Mucosa of stomach (tissue), 1 donor: ENCODE results near the gene NPHP4.

ENCODE experiments used
- H3K27me3 ChIP-seq: one replicate; pipeline ENCODE4 v1.7.0; 2013; ENCODE audit warnings: mild to moderate bottlenecking, low read length; ENCODE audit not compliant: control insufficient read depth, insufficient read depth
- H3K36me3 ChIP-seq: one replicate; pipeline ENCODE4 v1.7.0; 2013; ENCODE audit warnings: low read length; ENCODE audit not compliant: control insufficient read depth, insufficient read depth
- H3K4me1 ChIP-seq: one replicate; pipeline ENCODE4 v1.7.0; 2013; ENCODE audit warnings: mild to moderate bottlenecking, low read length; ENCODE audit not compliant: control insufficient read depth, insufficient read depth
- H3K4me3 ChIP-seq: one replicate; pipeline ENCODE4 v1.7.0; 2013; ENCODE audit warnings: low read length
- H3K9ac ChIP-seq: one replicate; pipeline ENCODE4 v1.7.0; 2013; ENCODE audit warnings: mild to moderate bottlenecking, low read length, moderate library complexity
- H3K9me3 ChIP-seq: one replicate; pipeline ENCODE4 v1.7.0; 2013; ENCODE audit warnings: mild to moderate bottlenecking, low read length, moderate library complexity; ENCODE audit not compliant: control insufficient read depth
- donor health status: Pancreatic carcinoma.

Gene NPHP4

DNA sequence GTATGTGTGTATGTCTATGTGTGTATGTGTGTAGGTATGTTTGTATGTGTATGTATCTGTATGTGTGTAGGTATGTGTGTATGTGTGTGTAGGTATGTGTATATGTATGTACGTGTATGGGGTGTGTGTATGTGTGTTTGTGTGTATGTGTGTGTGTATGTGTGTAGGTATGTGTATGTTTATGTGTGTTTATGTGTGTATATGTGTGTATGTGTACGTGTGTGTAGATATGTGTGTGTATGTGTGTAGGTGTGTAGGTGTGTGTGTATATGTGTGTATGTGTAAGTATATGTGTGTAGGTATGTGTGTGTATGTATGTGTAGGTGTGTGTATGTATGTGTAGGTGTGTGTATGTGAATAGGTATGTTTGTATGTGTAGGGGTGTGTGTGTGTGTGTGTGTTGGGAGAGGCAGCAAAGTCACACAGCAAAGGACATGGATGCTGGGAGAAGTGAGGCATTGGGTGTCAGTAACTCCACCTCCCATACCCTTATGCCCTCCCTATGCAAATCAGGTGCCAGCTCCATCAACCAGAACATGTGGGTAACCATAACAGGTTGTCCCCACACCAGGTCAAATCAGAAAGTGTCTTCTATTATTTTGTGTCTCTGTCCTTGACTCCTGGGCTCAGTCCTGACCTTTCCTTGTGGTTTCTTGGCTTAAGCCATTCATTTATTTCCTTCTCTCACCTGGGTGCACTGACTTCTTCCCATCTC, 38.5 kb upstream of the NPHP4 start:
- Histone ChIP-seq H3K4me1 (peaks cover 3% of the 10 kb centered on the region), H3K9me3 (no peaks in the 10 kb centered on the region), H3K36me3 (no peaks in the 10 kb centered on the region), H3K4me3 (no peak overlapping the region), H3K9ac (no peak overlapping the region), H3K27me3 (peaks cover 14% of the 10 kb centered on the region)

DNA sequence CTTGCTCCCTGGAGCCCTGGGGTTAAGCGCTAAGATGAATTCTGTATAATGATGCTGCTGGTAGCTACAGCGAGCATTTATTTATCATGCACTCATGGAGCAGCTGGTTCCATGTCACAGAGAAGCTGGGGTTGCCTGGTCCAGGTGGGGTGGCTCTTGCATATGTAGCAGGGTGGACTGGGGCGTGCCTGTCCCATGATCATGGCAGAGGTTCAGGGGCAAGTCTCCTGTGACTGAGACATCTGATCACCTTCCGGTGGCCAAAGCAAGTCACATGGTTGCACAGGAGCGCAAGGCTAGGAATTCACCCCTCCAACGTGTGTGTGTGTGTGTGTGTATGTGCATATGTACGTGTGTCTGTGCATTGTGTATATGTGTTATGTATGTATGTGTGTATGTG, 37.9 kb upstream of the NPHP4 start:
- Histone ChIP-seq H3K27me3 (peaks cover 17% of the 10 kb centered on the region), H3K36me3 (no peaks in the 10 kb centered on the region), H3K4me1 (peaks cover 3% of the 10 kb centered on the region), H3K9me3 (no peaks in the 10 kb centered on the region), H3K9ac (no peak overlapping the region), H3K4me3 (no peak overlapping the region)

DNA sequence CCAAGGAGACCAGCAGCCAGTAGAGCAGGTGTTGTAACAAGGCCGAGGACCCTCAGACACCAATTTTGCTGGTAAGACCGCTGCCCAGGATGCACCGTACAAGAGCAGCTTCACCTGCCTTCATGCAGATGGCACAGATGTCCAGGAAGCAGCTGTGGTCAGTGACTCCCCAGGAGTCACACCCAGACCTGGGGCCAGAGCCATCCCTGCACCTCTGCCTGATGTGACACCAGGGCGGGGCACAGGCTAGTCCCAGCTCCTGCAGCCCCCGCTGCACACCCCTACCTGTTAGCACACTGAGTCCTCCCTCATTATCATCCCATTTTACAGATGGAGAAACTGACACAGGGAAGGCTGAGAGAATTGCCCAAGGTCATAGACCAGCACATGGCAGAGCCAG, 37.1 kb upstream of the NPHP4 start:
- peaks cover 15% of the 10 kb centered on the region for H3K27me3 ChIP-seq
- H3K36me3 ChIP-seq: no peaks in the 10 kb centered on the region
- H3K9ac ChIP-seq: no peak overlapping the region
- H3K4me3 ChIP-seq: no peak overlapping the region
- H3K9me3 ChIP-seq: no peaks in the 10 kb centered on the region
- peaks cover 3% of the 10 kb centered on the region for H3K4me1 ChIP-seq

DNA sequence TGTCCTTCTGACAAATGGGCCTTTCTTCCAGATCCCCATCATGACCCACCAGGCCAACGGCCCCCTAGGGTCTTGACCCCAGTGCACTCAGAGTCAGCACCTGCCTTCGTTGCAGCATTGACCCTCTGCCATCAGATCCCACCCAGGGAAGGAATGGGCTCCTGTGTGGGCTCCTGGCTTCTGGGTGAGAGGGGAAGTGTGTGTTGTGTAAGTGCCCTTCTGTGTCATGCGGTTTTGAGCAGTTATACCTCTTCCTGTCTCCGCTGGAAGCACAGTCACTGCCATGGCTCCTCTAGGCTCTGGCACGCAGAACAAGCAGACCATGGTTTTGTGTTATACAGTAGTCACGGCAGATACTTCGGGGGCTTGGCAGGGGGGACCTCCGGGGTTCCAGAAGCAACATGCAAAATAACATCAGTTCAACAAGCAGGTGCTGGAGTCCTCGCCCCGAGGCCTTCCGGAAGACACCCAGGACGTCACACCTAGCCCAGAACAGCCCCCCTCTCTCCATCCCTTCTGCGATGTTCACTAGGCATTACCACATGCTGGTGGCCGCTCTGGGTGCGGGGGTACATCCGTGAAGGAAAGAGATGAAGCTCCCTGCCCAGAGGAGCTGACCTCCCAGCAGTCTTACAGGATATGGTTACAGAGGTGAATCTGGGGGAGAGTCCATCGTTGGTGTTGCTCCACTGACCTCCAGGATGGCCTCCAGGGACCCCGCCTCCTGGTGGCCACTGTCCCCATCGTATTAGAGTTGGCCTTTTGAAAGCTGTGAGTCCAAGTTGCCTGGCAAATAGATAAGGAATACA, 36.0 kb upstream of the NPHP4 start:
- no peaks in the 10 kb centered on the region for H3K36me3 ChIP-seq
- no peak overlapping the region for H3K4me3 ChIP-seq
- no peaks in the 10 kb centered on the region for H3K4me1 ChIP-seq
- H3K9ac ChIP-seq: no peak overlapping the region
- H3K27me3 ChIP-seq: peaks cover 15% of the 10 kb centered on the region
- H3K9me3 ChIP-seq: no peaks in the 10 kb centered on the region

DNA sequence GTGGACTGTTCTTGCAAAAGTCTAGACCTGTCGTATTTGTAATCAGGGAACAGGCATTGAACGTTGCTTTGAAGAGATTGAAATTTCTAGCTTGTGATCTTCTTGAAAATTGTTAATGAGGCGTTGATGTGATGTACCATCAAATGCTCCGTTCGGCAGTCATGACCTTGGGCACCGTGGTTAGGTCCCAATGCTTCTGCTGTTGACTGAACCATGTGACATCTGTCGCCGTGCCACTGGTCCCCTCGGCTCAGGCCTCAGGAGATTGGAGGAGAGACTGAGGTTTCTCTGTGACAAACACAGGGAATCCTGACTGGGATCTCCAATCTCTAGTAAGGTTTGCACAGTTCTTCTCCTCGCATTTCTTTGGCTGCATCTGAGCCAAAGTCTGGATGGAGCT, 35.4 kb upstream of the NPHP4 start:
- peaks cover 15% of the 10 kb centered on the region for H3K27me3 ChIP-seq
- no peaks in the 10 kb centered on the region for H3K9me3 ChIP-seq
- no peak overlapping the region for H3K9ac ChIP-seq
- no peak overlapping the region for H3K4me3 ChIP-seq
- no peaks in the 10 kb centered on the region for H3K4me1 ChIP-seq
- no peaks in the 10 kb centered on the region for H3K36me3 ChIP-seq

DNA sequence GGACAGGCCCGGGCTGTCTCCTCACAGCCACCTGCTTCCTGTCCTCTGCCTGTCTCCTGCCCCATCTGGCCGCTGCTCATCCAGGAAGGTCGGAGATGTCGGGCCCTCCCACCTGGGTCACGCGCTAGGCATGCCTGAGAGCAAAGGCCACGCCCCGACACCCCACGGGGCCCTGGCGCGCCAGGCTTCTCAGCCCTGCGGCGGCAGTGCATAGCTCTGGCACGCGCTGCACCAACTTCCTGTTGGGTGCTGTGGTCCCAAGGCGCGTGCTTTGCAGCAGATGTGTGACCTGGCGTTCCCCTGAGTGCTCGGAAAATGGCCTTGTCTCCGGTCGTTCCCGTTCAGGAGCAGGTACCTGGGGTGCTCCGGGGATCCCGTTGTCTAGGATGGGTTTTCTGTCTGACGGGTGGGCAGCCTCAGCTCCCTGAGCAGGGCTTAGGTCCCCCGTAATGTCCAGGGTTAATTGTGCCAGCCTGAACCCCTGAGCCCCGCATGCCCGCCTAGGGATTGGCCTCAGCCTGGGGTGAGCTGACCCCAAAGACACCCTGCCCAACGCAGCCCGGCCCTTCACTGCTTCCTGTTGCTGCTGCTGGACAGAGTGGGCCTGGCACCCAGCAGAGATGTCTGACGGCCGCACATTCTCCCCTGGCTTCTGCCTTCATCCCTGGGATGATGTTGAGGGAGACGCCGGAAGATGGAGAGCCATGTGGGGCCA, 34.0 kb upstream of the NPHP4 start:
- Histone ChIP-seq H3K4me3 (no peak overlapping the region), H3K36me3 (no peaks in the 10 kb centered on the region), H3K27me3 (peaks cover 15% of the 10 kb centered on the region), H3K9ac (no peak overlapping the region), H3K4me1 (no peaks in the 10 kb centered on the region), H3K9me3 (no peaks in the 10 kb centered on the region)

DNA sequence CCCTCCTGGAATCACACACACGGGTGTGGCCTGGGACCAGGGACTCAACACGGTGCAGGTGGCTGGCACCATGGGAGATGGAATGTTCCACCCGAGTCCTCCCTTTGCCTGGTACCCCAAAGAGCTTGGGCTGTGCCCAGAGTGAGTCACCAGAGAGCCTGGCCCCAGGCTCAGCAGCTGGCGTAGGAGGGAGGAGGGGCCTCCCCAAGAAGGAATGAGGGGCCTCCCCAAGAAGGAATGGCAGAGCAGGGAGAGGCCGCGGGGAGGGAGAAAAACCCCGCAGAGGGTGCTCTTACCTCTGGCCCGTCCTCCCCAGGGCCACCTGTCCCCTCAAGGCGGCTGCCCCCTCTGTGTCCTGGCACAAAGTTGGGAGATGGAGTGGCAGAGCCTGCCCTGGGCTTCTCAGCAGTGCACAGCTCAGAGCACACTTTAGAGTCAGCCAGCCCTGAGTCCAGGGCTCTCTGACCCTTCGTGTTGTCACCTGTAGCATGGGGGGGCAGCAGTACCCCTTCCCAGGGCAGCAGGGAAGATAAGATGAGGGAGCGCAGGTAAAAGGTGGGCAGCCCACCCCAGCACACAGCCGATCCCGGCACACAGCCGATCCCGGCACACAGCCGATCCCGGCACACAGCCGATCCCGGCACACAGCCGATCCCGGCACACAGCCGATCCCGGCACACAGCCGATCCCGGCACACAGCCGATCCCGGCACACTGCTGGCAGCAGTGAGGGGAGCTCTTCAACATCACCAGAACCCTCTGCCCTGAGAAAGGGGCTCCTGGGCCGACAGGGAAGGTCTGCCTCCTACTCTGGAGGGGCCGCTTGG, 33.3 kb upstream of the NPHP4 start:
- Histone ChIP-seq H3K27me3 (peaks cover 15% of the 10 kb centered on the region), H3K9me3 (no peaks in the 10 kb centered on the region), H3K4me3 (no peak overlapping the region), H3K36me3 (no peaks in the 10 kb centered on the region), H3K9ac (no peak overlapping the region), H3K4me1 (no peaks in the 10 kb centered on the region)

DNA sequence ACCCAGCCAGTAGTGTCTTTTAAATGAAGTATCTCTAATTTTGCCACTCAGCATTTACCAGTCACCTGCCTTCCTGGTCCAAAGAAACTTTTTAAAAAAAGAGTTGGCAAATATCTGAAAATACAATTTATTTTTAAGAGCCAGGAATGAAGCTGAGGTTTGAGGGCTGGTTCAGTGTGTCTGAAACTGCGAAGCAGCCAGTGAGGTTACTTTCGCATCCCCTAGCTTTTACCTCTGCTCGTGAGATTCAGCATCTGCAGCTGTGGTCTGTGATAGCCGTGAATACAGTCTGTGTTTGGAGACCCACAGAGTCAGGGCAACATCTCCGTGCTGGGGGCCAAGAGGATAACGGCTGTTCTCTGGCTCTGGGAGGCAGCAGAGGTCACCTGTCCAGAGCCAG, 32.2 kb upstream of the NPHP4 start:
- H3K9me3 ChIP-seq: no peaks in the 10 kb centered on the region
- H3K4me3 ChIP-seq: no peak overlapping the region
- no peaks in the 10 kb centered on the region for H3K4me1 ChIP-seq

DNA sequence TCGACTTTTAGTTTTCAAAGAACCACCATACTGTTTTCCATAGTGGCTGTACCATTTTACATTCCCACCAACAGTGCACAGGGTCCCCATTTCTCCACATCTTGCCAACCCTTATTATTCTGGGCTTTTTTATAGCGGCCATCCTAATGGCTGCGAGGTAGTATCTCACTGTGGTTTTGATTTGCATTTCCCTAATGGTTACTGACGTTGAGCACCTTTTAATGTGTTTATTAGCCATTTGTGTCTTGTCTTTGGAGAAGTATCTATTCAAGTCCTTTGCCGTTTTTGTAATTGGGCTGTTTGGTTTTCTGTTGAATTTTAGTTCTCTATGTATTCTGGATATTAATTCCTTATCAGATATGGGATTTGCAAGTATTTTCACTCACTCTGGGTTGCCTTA, 31.1 kb upstream of the NPHP4 start:
- Histone ChIP-seq H3K4me3 (no peak overlapping the region), H3K4me1 (no peaks in the 10 kb centered on the region), H3K27me3 (peaks cover 15% of the 10 kb centered on the region), H3K9me3 (no peaks in the 10 kb centered on the region), H3K9ac (no peak overlapping the region), H3K36me3 (no peaks in the 10 kb centered on the region)

More for the DNA sequence above, 32.2 kb upstream of the NPHP4 start:
- Histone ChIP-seq H3K9ac (no peak overlapping the region), H3K36me3 (no peaks in the 10 kb centered on the region), H3K27me3 (peaks cover 15% of the 10 kb centered on the region)

DNA sequence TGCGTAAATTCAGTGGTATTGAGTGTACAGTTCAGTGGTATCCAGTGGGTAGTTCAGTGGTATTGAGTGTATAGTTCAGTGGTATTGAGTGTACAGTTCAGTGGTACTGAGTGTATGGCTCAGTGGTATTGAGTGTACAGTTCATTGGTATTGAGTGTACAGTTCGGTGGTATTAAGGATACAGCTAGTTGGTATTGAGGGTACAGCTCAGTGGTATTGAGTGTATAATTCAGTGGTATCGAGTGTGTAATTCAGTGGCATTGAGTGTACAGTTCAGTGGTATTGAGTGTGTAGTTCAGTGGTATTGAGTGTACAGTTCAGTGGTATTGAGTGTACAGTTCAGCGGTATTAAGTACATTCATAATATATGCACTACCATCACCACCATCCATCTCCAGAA, 30.0 kb upstream of the NPHP4 start:
- no peak overlapping the region for H3K9ac ChIP-seq
- H3K4me3 ChIP-seq: no peak overlapping the region
- no peaks in the 10 kb centered on the region for H3K4me1 ChIP-seq
- H3K36me3 ChIP-seq: no peaks in the 10 kb centered on the region
- peaks cover 15% of the 10 kb centered on the region for H3K27me3 ChIP-seq
- H3K9me3 ChIP-seq: no peaks in the 10 kb centered on the region

DNA sequence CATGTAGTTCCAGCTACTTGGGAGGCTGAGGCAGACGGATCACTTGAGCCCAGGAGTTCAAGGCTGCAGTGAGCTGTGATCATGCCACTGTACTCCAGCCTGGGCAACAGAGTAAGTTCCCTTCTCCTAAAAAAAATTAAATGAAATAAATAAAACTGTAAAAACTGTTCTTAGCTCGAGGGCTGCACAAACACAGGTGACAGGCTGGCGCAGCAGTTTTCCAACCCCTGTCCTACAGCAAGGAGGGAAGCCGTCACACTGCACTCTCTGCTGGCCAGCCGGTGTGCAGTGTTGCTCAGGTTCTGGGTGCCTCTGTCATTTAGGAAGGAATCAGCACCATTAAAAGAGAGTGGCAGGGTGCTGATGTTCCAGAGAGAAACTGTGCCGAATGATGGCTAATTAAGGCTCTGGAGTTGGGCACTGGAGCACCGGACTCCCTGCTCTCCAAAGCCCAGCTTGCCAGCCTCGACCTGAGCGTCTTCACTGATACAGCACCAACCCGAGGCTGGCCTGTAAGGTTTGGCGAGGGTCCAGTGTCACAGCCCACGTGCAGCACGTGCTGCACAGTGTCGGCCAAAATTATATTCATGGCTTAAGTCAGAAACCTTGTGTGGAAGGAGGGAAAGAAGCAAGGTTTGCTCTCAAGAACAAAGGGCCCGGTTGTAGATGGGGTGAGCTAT, 27.1 kb upstream of the NPHP4 start:
- Histone ChIP-seq H3K9ac (no peak overlapping the region), H3K4me3 (no peak overlapping the region), H3K4me1 (no peaks in the 10 kb centered on the region), H3K9me3 (no peaks in the 10 kb centered on the region), H3K36me3 (no peaks in the 10 kb centered on the region), H3K27me3 (no peaks in the 10 kb centered on the region)
